ENCODE data around the gene TUBGCP6. TPM values are rescaled to one million over a fixed set of nuclear protein-coding genes. Genes with fewer than 3 reads are reported as not detected.

Gene TUBGCP6
- total and polyA plus RNA-seq, 2 experiments from 2014 or later: 18.6 to 47.1 TPM

DNA sequence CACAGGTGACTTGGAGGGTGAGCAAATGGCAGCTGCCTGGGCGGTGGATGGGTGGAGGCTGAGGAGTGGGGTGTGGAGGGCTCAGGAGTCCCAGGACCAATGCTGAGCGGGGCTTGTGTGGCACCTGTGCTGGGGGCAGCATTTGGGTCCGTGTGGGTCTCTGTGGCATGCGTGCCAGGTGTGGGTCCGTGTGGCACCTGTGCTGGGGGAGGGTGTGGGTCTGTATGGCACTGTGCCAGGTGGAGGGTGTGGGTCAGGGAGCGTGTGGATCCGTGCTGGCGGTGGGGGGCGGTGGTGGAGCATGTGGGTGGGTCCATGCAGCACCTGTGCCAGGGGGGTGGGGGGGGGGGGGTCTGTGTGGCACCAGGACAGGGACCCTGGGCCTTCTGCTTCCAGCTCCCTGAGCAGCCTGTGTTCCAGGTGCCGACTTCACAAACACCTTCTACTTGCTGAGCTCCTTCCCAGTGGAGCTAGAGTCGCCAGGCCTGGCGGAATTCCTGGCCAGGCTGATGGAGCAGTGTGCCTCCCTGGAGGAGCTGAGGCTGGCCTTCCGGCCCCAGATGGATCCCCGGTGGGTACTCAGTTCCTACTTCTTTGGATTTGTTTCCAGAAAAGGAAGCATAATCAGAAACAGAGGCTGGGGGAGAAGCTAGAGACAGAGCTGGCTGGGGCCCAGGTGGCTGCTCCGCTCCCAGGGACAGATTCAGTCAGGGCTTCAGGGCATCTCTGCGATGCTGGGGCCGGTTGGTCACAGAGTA, 29.3 kb downstream of the TUBGCP6 start:
- H3K27ac ChIP-seq (ENCODE audit: low read depth): no peak overlapping the region
- Mint-ChIP-seq H3K27ac (no peak overlapping the region), H3K27me3 (ENCODE audit: insufficient read depth, low read depth, poor library complexity) (peaks cover 1% of the 10 kb centered on the region), H3K9me3 (no peaks in the 10 kb centered on the region; the same call in 2 of the 3 replicates), H3K4me3 (no peak overlapping the region), H3K36me3 (ENCODE audit: low read depth) (peaks cover 70% of the 10 kb centered on the region), H3K4me1 (peaks cover 2% of the 10 kb centered on the region; the same call in 2 of the 3 replicates)
- TF ChIP-seq, protein P1, sequence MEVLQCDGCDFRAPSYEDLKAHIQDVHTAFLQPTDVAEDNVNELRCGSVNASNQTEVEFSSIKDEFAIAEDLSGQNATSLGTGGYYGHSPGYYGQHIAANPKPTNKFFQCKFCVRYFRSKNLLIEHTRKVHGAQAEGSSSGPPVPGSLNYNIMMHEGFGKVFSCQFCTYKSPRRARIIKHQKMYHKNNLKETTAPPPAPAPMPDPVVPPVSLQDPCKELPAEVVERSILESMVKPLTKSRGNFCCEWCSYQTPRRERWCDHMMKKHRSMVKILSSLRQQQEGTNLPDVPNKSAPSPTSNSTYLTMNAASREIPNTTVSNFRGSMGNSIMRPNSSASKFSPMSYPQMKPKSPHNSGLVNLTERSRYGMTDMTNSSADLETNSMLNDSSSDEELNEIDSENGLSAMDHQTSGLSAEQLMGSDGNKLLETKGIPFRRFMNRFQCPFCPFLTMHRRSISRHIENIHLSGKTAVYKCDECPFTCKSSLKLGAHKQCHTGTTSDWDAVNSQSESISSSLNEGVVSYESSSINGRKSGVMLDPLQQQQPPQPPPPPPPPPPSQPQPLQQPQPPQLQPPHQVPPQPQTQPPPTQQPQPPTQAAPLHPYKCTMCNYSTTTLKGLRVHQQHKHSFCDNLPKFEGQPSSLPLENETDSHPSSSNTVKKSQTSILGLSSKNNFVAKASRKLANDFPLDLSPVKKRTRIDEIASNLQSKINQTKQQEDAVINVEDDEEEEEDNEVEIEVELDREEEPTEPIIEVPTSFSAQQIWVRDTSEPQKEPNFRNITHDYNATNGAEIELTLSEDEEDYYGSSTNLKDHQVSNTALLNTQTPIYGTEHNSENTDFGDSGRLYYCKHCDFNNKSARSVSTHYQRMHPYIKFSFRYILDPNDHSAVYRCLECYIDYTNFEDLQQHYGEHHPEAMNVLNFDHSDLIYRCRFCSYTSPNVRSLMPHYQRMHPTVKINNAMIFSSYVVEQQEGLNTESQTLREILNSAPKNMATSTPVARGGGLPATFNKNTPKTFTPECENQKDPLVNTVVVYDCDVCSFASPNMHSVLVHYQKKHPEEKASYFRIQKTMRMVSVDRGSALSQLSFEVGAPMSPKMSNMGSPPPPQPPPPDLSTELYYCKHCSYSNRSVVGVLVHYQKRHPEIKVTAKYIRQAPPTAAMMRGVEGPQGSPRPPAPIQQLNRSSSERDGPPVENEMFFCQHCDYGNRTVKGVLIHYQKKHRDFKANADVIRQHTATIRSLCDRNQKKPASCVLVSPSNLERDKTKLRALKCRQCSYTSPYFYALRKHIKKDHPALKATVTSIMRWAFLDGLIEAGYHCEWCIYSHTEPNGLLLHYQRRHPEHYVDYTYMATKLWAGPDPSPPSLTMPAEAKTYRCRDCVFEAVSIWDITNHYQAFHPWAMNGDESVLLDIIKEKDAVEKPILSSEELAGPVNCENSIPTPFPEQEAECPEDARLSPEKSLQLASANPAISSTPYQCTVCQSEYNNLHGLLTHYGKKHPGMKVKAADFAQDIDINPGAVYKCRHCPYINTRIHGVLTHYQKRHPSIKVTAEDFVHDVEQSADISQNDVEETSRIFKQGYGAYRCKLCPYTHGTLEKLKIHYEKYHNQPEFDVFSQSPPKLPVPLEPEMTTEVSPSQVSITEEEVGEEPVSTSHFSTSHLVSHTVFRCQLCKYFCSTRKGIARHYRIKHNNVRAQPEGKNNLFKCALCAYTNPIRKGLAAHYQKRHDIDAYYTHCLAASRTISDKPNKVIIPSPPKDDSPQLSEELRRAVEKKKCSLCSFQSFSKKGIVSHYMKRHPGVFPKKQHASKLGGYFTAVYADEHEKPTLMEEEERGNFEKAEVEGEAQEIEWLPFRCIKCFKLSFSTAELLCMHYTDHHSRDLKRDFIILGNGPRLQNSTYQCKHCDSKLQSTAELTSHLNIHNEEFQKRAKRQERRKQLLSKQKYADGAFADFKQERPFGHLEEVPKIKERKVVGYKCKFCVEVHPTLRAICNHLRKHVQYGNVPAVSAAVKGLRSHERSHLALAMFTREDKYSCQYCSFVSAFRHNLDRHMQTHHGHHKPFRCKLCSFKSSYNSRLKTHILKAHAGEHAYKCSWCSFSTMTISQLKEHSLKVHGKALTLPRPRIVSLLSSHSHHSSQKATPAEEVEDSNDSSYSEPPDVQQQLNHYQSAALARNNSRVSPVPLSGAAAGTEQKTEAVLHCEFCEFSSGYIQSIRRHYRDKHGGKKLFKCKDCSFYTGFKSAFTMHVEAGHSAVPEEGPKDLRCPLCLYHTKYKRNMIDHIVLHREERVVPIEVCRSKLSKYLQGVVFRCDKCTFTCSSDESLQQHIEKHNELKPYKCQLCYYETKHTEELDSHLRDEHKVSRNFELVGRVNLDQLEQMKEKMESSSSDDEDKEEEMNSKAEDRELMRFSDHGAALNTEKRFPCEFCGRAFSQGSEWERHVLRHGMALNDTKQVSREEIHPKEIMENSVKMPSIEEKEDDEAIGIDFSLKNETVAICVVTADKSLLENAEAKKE (CRISPR knock-in tag; IDR thresholded peaks at IDR 0.05): no peak
- no peak for TF ChIP-seq EZH2phosphoT487 (IDR thresholded peaks at IDR 0.05; ENCODE audit: unreplicated experiment)
- TF ChIP-seq NANOG (IDR thresholded peaks at IDR 0.05; ENCODE audit: borderline replicate concordance): no peak
- TF ChIP-seq, protein P2, sequence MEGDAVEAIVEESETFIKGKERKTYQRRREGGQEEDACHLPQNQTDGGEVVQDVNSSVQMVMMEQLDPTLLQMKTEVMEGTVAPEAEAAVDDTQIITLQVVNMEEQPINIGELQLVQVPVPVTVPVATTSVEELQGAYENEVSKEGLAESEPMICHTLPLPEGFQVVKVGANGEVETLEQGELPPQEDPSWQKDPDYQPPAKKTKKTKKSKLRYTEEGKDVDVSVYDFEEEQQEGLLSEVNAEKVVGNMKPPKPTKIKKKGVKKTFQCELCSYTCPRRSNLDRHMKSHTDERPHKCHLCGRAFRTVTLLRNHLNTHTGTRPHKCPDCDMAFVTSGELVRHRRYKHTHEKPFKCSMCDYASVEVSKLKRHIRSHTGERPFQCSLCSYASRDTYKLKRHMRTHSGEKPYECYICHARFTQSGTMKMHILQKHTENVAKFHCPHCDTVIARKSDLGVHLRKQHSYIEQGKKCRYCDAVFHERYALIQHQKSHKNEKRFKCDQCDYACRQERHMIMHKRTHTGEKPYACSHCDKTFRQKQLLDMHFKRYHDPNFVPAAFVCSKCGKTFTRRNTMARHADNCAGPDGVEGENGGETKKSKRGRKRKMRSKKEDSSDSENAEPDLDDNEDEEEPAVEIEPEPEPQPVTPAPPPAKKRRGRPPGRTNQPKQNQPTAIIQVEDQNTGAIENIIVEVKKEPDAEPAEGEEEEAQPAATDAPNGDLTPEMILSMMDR (conservative IDR thresholded peaks at IDR 0.05; ENCODE audit: low read depth in 2 of 2): no peak
- no peak for TF ChIP-seq JUNB (IDR thresholded peaks at IDR 0.05; ENCODE audit: unreplicated experiment)
- no peak for TF ChIP-seq POLR2AphosphoS5 (IDR thresholded peaks at IDR 0.05; ENCODE audit: low read depth)
- no peak for TF ChIP-seq EZH2 (IDR thresholded peaks at IDR 0.05; ENCODE audit: low read depth, unreplicated experiment)
- no peak for TF ChIP-seq STAT1 (IDR thresholded peaks at IDR 0.05; ENCODE audit: unreplicated experiment)
- H4K20me1 ChIP-seq (replicated peaks; ENCODE audit: insufficient read depth): peaks cover 18% of the 10 kb centered on the region
- DNase-seq (ENCODE audit: low spot score) (no peak), ATAC-seq (no peak)
- H3K79me2 ChIP-seq (replicated peaks; ENCODE audit: insufficient read depth): peaks cover 19% of the 10 kb centered on the region; the same call in 1 of the 2 replicates
- 0 out of 2 replicates have a peak, but pooled peaks cover 7% of the 10 kb centered on the region for H3K36me3 ChIP-seq (ENCODE audit: insufficient read depth)
- H3K4me1 ChIP-seq (ENCODE audit: insufficient read depth): no peaks in the 10 kb centered on the region; the same call in 1 of the 2 replicates
- no peaks in the 10 kb centered on the region for H3K9me2 ChIP-seq (ENCODE audit: insufficient read depth)
- H3K4me3 ChIP-seq: no peak overlapping the region
- no peak overlapping the region for H3K4me2 ChIP-seq
- no peak overlapping the region for H2AFZ ChIP-seq
- no peaks in the 10 kb centered on the region for H3K27me3 ChIP-seq (ENCODE audit: insufficient read depth)
- no peaks in the 10 kb centered on the region for H3F3A ChIP-seq (replicated peaks; ENCODE audit: low read depth)
